Measurements from ENCODE around the gene ERP44. TPM values are rescaled to one million over a fixed set of nuclear protein-coding genes. Genes with fewer than 3 reads are reported as not detected.

The ERP44 gene
- total RNA-seq, 3 donors from 2014 or later (not counting 1 experiment from before 2014, with no cell fraction given): 14.2 to 15.4 (median 15.1) TPM

- H3K27me3 Mint-ChIP-seq (ENCODE audit: low read depth in 2 of 2): no peaks in the 10 kb centered on the region
- H3K4me3 Mint-ChIP-seq: no peak overlapping the region
- TF ChIP-seq CTCF (IDR thresholded peaks at IDR 0.05): no peak
- Histone ChIP-seq H3K4me3 (ENCODE audit: low read length) (no peak overlapping the region), H3K36me3 (ENCODE audit: control insufficient read depth, insufficient read depth, low read length) (peaks cover 39% of the 10 kb centered on the region), H3K27ac (ENCODE audit: low read length) (no peak overlapping the region), H3K4me1 (ENCODE audit: control insufficient read depth, insufficient read depth, low read length) (no peaks in the 10 kb centered on the region), H3K9me3 (ENCODE audit: control insufficient read depth, insufficient read depth, low read length) (no peaks in the 10 kb centered on the region), H3K27me3 (ENCODE audit: control insufficient read depth, insufficient read depth, low read length) (no peaks in the 10 kb centered on the region)
- intact Hi-C loops (cut with micrococcal nuclease): no loop called here
- no peak for DNase-seq
- peaks cover 0 to 6% of the 10 kb centered on the region in 2 donors for H3K4me1 Mint-ChIP-seq
- peaks cover 9% of the 10 kb centered on the region for H3K36me3 Mint-ChIP-seq
- 96% methylated on average over 2 of the region's 2 CpGs for WGBS (ENCODE audit: insufficient coverage)
- H3K27ac Mint-ChIP-seq: no peak overlapping the region
- no peaks in the 10 kb centered on the region for H3K9me3 Mint-ChIP-seq
- no peak for ATAC-seq
Measured at GRCh38 chr9:99966716-99967115, 132.1 kb downstream of the ERP44 start.

- WGBS (ENCODE audit: insufficient coverage): 94% methylated on average over 2 of the region's 2 CpGs
- intact Hi-C loops (cut with micrococcal nuclease): no loop called here
- no peak overlapping the region for H3K27ac ChIP-seq (ENCODE audit: low read length)
- no peaks in the 10 kb centered on the region for H3K27me3 ChIP-seq (ENCODE audit: control insufficient read depth, insufficient read depth, low read length)
- H3K9me3 ChIP-seq (ENCODE audit: control insufficient read depth, insufficient read depth, low read length): no peaks in the 10 kb centered on the region
- H3K4me3 ChIP-seq (ENCODE audit: low read length): no peak overlapping the region
- Mint-ChIP-seq H3K4me3 (no peak overlapping the region), H3K4me1 (peaks cover 0 to 6% of the 10 kb centered on the region in 2 donors), H3K27ac (no peak overlapping the region), H3K27me3 (ENCODE audit: low read depth in 2 of 2) (no peaks in the 10 kb centered on the region), H3K36me3 (peaks cover 9% of the 10 kb centered on the region), H3K9me3 (no peaks in the 10 kb centered on the region)
- DNase-seq (no peak), ATAC-seq (no peak)
- peaks cover 45% of the 10 kb centered on the region for H3K36me3 ChIP-seq (ENCODE audit: control insufficient read depth, insufficient read depth, low read length)
- no peaks in the 10 kb centered on the region for H3K4me1 ChIP-seq (ENCODE audit: control insufficient read depth, insufficient read depth, low read length)
- TF ChIP-seq CTCF (IDR thresholded peaks at IDR 0.05): no peak
Measured at GRCh38 chr9:99966001-99966400, 132.8 kb downstream of the ERP44 start.

- Histone ChIP-seq H3K4me3 (ENCODE audit: low read length) (no peak overlapping the region), H3K27me3 (ENCODE audit: control insufficient read depth, insufficient read depth, low read length) (no peaks in the 10 kb centered on the region), H3K4me1 (ENCODE audit: control insufficient read depth, insufficient read depth, low read length) (no peaks in the 10 kb centered on the region), H3K36me3 (ENCODE audit: control insufficient read depth, insufficient read depth, low read length) (peaks cover 53% of the 10 kb centered on the region), H3K27ac (ENCODE audit: low read length) (no peak overlapping the region), H3K9me3 (ENCODE audit: control insufficient read depth, insufficient read depth, low read length) (no peaks in the 10 kb centered on the region)
- TF ChIP-seq CTCF (IDR thresholded peaks at IDR 0.05): no peak
- DNase-seq (no peak), ATAC-seq (no peak)
- no peaks in the 10 kb centered on the region for H3K27me3 Mint-ChIP-seq (ENCODE audit: low read depth in 2 of 2)
- intact Hi-C loops (cut with micrococcal nuclease): no loop called here
- 100% methylated on average over 1 of the region's 1 CpG for WGBS (ENCODE audit: insufficient coverage)
- no peak overlapping the region for H3K27ac Mint-ChIP-seq
- H3K4me3 Mint-ChIP-seq: no peak overlapping the region
- peaks cover 0 to 6% of the 10 kb centered on the region in 2 donors for H3K4me1 Mint-ChIP-seq
- no peaks in the 10 kb centered on the region for H3K9me3 Mint-ChIP-seq
- H3K36me3 Mint-ChIP-seq: peaks cover 9% of the 10 kb centered on the region
Measured at GRCh38 chr9:99964336-99964735, 134.5 kb downstream of the ERP44 start.

- ATAC-seq: peak in 1 of 3 donors; percentile 37
- Histone ChIP-seq H3K27ac (ENCODE audit: low read length) (no peak overlapping the region), H3K9me3 (ENCODE audit: control insufficient read depth, insufficient read depth, low read length) (no peaks in the 10 kb centered on the region), H3K4me3 (ENCODE audit: low read length) (no peak overlapping the region), H3K4me1 (ENCODE audit: control insufficient read depth, insufficient read depth, low read length) (no peaks in the 10 kb centered on the region), H3K36me3 (ENCODE audit: control insufficient read depth, insufficient read depth, low read length) (peaks cover 37% of the 10 kb centered on the region), H3K27me3 (ENCODE audit: control insufficient read depth, insufficient read depth, low read length) (no peaks in the 10 kb centered on the region)
- DNase-seq: no peak
- Mint-ChIP-seq H3K9me3 (no peaks in the 10 kb centered on the region), H3K27me3 (ENCODE audit: low read depth in 2 of 2) (no peaks in the 10 kb centered on the region), H3K36me3 (peaks cover 7% of the 10 kb centered on the region), H3K27ac (no peak overlapping the region), H3K4me3 (no peak overlapping the region), H3K4me1 (peaks cover 0 to 10% of the 10 kb centered on the region in 2 donors)
- WGBS (ENCODE audit: insufficient coverage): no CpG with 5 or more reads among the region's 1 CpG
- no peak for TF ChIP-seq CTCF (IDR thresholded peaks at IDR 0.05)
- intact Hi-C loops (cut with micrococcal nuclease): no loop called here
Measured at GRCh38 chr9:99962680-99963261, 136.0 kb downstream of the ERP44 start.
